Loucy (cell line): Measurements from ENCODE around the gene PDK1.

ENCODE experiments used
- EZH2phosphoT487 ChIP-seq: fragments of 200-600 bp; IDR thresholded peaks from 2 replicates; pipeline ENCODE4 v1.6.1; 2018; ENCODE audit warnings: antibody characterized with exemption, mild to moderate bottlenecking, moderate library complexity, borderline replicate concordance
- TF ChIP-seq, protein P1 (sequence below): fragments of 200-600 bp; sonication (generic); conservative IDR thresholded peaks from 2 replicates; pipeline ENCODE4 v1.5.1; 2014; ENCODE audit warnings: mild to moderate bottlenecking, antibody characterized with exemption, low read length

DNA sequence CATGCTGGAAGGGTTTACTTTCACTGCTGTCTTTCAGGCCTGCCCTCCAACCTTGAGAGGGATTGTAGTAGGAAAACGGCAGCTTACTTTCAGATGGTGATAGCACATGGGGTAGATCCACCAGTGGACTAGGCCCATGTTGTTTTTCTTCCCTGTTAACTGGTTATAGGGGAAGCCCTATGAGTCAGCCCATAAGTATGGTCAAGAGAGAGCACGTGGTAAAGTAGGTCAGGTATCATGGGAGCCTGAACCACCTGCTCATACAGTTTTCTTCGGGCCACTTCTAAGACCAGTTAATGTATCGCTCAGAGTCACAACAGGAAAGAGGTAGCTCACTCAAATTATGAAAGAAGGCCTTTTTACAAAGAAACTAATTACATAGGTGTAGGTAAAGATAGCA, 33.0 kb downstream of the PDK1 start:
- TF ChIP-seq, protein P1, sequence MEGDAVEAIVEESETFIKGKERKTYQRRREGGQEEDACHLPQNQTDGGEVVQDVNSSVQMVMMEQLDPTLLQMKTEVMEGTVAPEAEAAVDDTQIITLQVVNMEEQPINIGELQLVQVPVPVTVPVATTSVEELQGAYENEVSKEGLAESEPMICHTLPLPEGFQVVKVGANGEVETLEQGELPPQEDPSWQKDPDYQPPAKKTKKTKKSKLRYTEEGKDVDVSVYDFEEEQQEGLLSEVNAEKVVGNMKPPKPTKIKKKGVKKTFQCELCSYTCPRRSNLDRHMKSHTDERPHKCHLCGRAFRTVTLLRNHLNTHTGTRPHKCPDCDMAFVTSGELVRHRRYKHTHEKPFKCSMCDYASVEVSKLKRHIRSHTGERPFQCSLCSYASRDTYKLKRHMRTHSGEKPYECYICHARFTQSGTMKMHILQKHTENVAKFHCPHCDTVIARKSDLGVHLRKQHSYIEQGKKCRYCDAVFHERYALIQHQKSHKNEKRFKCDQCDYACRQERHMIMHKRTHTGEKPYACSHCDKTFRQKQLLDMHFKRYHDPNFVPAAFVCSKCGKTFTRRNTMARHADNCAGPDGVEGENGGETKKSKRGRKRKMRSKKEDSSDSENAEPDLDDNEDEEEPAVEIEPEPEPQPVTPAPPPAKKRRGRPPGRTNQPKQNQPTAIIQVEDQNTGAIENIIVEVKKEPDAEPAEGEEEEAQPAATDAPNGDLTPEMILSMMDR: no peak
- TF ChIP-seq EZH2phosphoT487: no peak
